ENCODE measurements around the gene GRAMD4. TPM values are rescaled to one million over a fixed set of nuclear protein-coding genes. Genes with fewer than 3 reads are reported as not detected.

Gene GRAMD4
- total RNA-seq, 4 donors from 2014 or later = 146 to 981 (median 258) TPM

GRCh38 chr22:46660604-46661201, 40.5 kb downstream of the GRAMD4 start:
- intact Hi-C loops (cut with DNase I; ENCODE audit: low total_unique reads) (no loop called here), in situ Hi-C loops (cut with MboI; ENCODE audit: low pct_ligation_motif_present in 1 of 4, low pct_unique_long_range_greater_than_20kb in 1 of 4, low sequenced_read_pairs in 3 of 4) (no loop called here)
- H3K4me3 ChIP-seq = no peak overlapping the region
- no peaks in the 10 kb centered on the region for H3K9me3 ChIP-seq
- H3K27ac ChIP-seq = peak overlapping the region; percentile 70 to 79 (median 76)
- peaks cover 0 to 4% (median under 1%) of the 10 kb centered on the region in 4 donors for H3K36me3 ChIP-seq
- no peaks in the 10 kb centered on the region for H3K27me3 ChIP-seq
- DNase-seq = peak; percentile 78
- no peak for TF ChIP-seq EP300 (IDR thresholded peaks at IDR 0.05; ENCODE audit: low read depth)
- TF ChIP-seq POLR2AphosphoS5 (IDR thresholded peaks at IDR 0.05) = peak in 1 of 3 donors; percentile 27
- H3K4me1 ChIP-seq = peaks cover 14 to 20% (median 19%) of the 10 kb centered on the region in 4 donors
- WGBS, 2 donors (ENCODE audit: low coverage in 1 of 2) = 32 to 51% methylated on average over 2 to 11 of the region's 11 CpGs

GRCh38 chr22:46661221-46661851, 41.1 kb downstream of the GRAMD4 start:
- H3K36me3 ChIP-seq = peaks cover 0 to 10% (median 4%) of the 10 kb centered on the region in 4 donors
- intact Hi-C loops (cut with DNase I; ENCODE audit: low total_unique reads) (no loop called here), in situ Hi-C loops (cut with MboI; ENCODE audit: low pct_ligation_motif_present in 1 of 4, low pct_unique_long_range_greater_than_20kb in 1 of 4, low sequenced_read_pairs in 3 of 4) (no loop called here)
- peaks cover 14 to 20% (median 19%) of the 10 kb centered on the region in 4 donors for H3K4me1 ChIP-seq
- peak overlapping the region; percentile 70 to 79 (median 76) for H3K27ac ChIP-seq
- TF ChIP-seq CTCF (IDR thresholded peaks at IDR 0.05) (no peak), POLR2AphosphoS5 (IDR thresholded peaks at IDR 0.05) (peak in 1 of 3 donors; percentile 18), POLR2A (IDR thresholded peaks at IDR 0.05) (no peak)
- H3K4me3 ChIP-seq = no peak overlapping the region
- DNase-seq = no peak
- 78% methylated on average over 20 of the region's 22 CpGs; no CpG with 5 or more reads in 1 of the 2 donors for WGBS, 2 donors (ENCODE audit: low coverage in 1 of 2)
- H3K27me3 ChIP-seq = no peaks in the 10 kb centered on the region
- no peaks in the 10 kb centered on the region for H3K9me3 ChIP-seq

- Histone ChIP-seq H3K36me3 (peaks cover 0 to 19% (median 8%) of the 10 kb centered on the region in 4 donors), H3K4me3 (no peak overlapping the region), H3K4me1 (peaks cover 14 to 20% (median 19%) of the 10 kb centered on the region in 4 donors), H3K9me3 (no peaks in the 10 kb centered on the region), H3K27ac (no peak overlapping the region), H3K27me3 (no peaks in the 10 kb centered on the region)
- WGBS, 2 donors (ENCODE audit: low coverage in 1 of 2) = 89% methylated on average over 11 of the region's 15 CpGs; no CpG with 5 or more reads in 1 of the 2 donors
- no peak for DNase-seq
- TF ChIP-seq POLR2AphosphoS5 (IDR thresholded peaks at IDR 0.05) (no peak), EP300 (IDR thresholded peaks at IDR 0.05; ENCODE audit: low read depth) (no peak), POLR2A (IDR thresholded peaks at IDR 0.05) (no peak), CTCF (IDR thresholded peaks at IDR 0.05) (no peak)
- in situ Hi-C loops (cut with MboI; ENCODE audit: low pct_ligation_motif_present in 1 of 4, low pct_unique_long_range_greater_than_20kb in 1 of 4, low sequenced_read_pairs in 3 of 4) = no loop called here
- intact Hi-C loops (cut with DNase I; ENCODE audit: low total_unique reads) = no loop called here
Measured at GRCh38 chr22:46662226-46662625, 42.0 kb downstream of the GRAMD4 start.

GRCh38 chr22:46663001-46663400, 42.8 kb downstream of the GRAMD4 start:
- TF ChIP-seq EP300 (IDR thresholded peaks at IDR 0.05; ENCODE audit: low read depth) = no peak
- no peak for TF ChIP-seq POLR2AphosphoS5 (IDR thresholded peaks at IDR 0.05)
- TF ChIP-seq CTCF (IDR thresholded peaks at IDR 0.05) = no peak
- TF ChIP-seq POLR2A (IDR thresholded peaks at IDR 0.05) = no peak
- no peak for DNase-seq
- H3K4me1 ChIP-seq = peaks cover 14 to 20% (median 19%) of the 10 kb centered on the region in 4 donors
- peaks cover 0 to 22% (median 11%) of the 10 kb centered on the region in 4 donors for H3K36me3 ChIP-seq
- intact Hi-C loops (cut with DNase I; ENCODE audit: low total_unique reads) = no loop called here
- H3K27ac ChIP-seq = no peak overlapping the region
- 95% methylated on average over 24 of the region's 26 CpGs; no CpG with 5 or more reads in 1 of the 2 donors for WGBS, 2 donors (ENCODE audit: low coverage in 1 of 2)
- no peaks in the 10 kb centered on the region for H3K9me3 ChIP-seq
- H3K4me3 ChIP-seq = no peak overlapping the region
- H3K27me3 ChIP-seq = no peaks in the 10 kb centered on the region
- in situ Hi-C loops (cut with MboI; ENCODE audit: low pct_ligation_motif_present in 1 of 4, low pct_unique_long_range_greater_than_20kb in 1 of 4, low sequenced_read_pairs in 3 of 4) = no loop called here

Measured in transverse colon (tissue), 4 donors.